DND-41 (cell line): Measurements from ENCODE around the gene PLAC1.

Experiments used
- ATAC-seq: fragments of 200-7000 bp; cut with Tn5 transposase; 3 replicates; pipeline ENCODE4 v1.9.1; 2021; ENCODE audit warnings: low read depth; ENCODE audit not compliant: insufficient read depth
- DNase-seq: peaks from one replicate; pipeline ENCODE4 v3.0.0-alpha.2; 2020
- H2AFZ ChIP-seq: 2 replicates; pipeline ENCODE4 v1.6.0; 2012; ENCODE audit warnings: low read depth, low read length
- H3K27ac ChIP-seq: 2 replicates; pipeline ENCODE4 v1.5.1; 2012; ENCODE audit warnings: low read length, inconsistent platforms
- H3K27me3 ChIP-seq: fragments of 200-600 bp; sonication (generic); 2 replicates; pipeline ENCODE4 v1.6.0; 2012; ENCODE audit warnings: low read length, mild to moderate bottlenecking, inconsistent platforms; ENCODE audit not compliant: insufficient read depth, poor library complexity
- H3K36me3 ChIP-seq: 2 replicates; pipeline ENCODE4 v1.5.1; 2012; ENCODE audit warnings: low read length, inconsistent platforms; ENCODE audit not compliant: insufficient read depth
- H3K4me1 ChIP-seq: 2 replicates; pipeline ENCODE4 v1.5.1; 2012; ENCODE audit warnings: mild to moderate bottlenecking, low read length; ENCODE audit not compliant: insufficient read depth
- H3K4me2 ChIP-seq: 2 replicates; pipeline ENCODE4 v1.6.0; 2012; ENCODE audit warnings: mild to moderate bottlenecking, moderate library complexity, low read length, inconsistent platforms; ENCODE audit not compliant: insufficient read depth
- H3K4me3 ChIP-seq, 2 experiments: fragments of 200-600 bp in 1 of 2; shearing (Covaris generic) in 1 of 2; 2 replicates each; pipeline ENCODE4 v1.5.1; 2012 to 2016; ENCODE audit warnings: inconsistent platforms in 2 of 2, low read length in 2 of 2, mild to moderate bottlenecking in 2 of 2, low read depth in 1 of 2, moderate library complexity in 1 of 2
- H3K79me2 ChIP-seq: 2 replicates; pipeline ENCODE4 v1.6.0; 2012; ENCODE audit warnings: low read length, inconsistent platforms; ENCODE audit not compliant: insufficient read depth
- H3K9ac ChIP-seq: 2 replicates; pipeline ENCODE4 v1.6.0; 2012; ENCODE audit warnings: low read depth, mild to moderate bottlenecking, inconsistent platforms, low read length, moderate library complexity
- H3K9me3 ChIP-seq: 2 replicates; pipeline ENCODE4 v1.5.1; 2012; ENCODE audit warnings: low read length, moderate library complexity, mild to moderate bottlenecking, inconsistent platforms; ENCODE audit not compliant: insufficient read depth, severe bottlenecking
- H4K20me1 ChIP-seq: 2 replicates; pipeline ENCODE4 v1.6.0; 2012; ENCODE audit warnings: low read length; ENCODE audit not compliant: insufficient read depth
- EZH2 ChIP-seq: IDR thresholded peaks from 3 replicates; pipeline ENCODE4 v1.6.1; 2012; ENCODE audit warnings: borderline replicate concordance, low read depth, mild to moderate bottlenecking, moderate library complexity, low read length, inconsistent platforms; ENCODE audit not compliant: severe bottlenecking
- TF ChIP-seq, protein P1 (sequence below): IDR thresholded peaks from 2 replicates; pipeline ENCODE4 v1.5.1; 2012; ENCODE audit warnings: borderline replicate concordance, low read length, moderate library complexity, mild to moderate bottlenecking; ENCODE audit not compliant: poor library complexity, severe bottlenecking; ENCODE audit errors: extremely low read depth

Gene PLAC1

DNA sequence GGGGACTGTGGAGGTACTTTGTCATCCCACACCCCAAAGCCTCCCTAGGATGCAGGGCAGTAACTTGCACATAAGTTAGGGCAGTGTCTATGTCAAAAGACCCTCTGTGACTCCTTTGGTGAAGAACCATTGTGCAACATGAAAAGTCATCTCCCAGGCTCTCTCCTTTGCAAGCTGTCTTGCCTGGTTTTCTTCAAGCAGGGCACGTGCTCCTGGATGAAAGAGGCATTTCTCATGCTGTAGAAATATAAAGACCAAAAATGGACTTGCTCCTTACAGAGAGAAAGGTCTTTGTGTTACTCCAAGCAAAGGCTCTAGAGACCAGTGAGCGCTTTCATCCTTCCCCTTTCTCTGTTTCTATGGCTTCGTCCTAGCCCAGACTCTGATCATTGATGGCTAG, 44.9 kb downstream of the PLAC1 start:
- H3K27me3 ChIP-seq, result no peaks in the 10 kb centered on the region
- DNase-seq, result no peak
- TF ChIP-seq EZH2, result no peak
- TF ChIP-seq, protein P1, sequence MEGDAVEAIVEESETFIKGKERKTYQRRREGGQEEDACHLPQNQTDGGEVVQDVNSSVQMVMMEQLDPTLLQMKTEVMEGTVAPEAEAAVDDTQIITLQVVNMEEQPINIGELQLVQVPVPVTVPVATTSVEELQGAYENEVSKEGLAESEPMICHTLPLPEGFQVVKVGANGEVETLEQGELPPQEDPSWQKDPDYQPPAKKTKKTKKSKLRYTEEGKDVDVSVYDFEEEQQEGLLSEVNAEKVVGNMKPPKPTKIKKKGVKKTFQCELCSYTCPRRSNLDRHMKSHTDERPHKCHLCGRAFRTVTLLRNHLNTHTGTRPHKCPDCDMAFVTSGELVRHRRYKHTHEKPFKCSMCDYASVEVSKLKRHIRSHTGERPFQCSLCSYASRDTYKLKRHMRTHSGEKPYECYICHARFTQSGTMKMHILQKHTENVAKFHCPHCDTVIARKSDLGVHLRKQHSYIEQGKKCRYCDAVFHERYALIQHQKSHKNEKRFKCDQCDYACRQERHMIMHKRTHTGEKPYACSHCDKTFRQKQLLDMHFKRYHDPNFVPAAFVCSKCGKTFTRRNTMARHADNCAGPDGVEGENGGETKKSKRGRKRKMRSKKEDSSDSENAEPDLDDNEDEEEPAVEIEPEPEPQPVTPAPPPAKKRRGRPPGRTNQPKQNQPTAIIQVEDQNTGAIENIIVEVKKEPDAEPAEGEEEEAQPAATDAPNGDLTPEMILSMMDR, result no peak

DNA sequence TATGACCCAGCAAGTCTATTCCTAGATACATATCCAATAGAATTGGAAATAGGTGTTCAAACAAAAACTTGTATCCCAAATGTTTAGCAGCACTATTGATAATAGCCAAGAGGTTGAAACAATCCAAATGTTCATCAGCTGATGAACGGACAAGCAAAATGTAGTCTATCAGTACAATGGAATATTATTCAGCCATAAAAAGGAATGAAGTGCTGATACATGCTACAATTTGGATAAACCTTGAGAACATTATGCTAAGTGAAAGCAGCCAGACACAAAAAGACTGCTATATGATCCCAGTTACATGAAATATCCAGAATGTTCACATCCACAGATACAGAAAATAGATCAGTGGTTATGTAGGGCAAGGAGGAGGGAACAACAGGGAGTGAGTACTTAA, 50.1 kb downstream of the PLAC1 start:
- Histone ChIP-seq H3K27me3 (no peaks in the 10 kb centered on the region), H4K20me1 (no peaks in the 10 kb centered on the region), H3K4me2 (no peak overlapping the region), H2AFZ (no peak overlapping the region), H3K79me2 (no peaks in the 10 kb centered on the region), H3K9me3 (no peaks in the 10 kb centered on the region), H3K4me3 (no peak overlapping the region), H3K36me3 (no peaks in the 10 kb centered on the region), H3K9ac (no peak overlapping the region), H3K4me1 (no peaks in the 10 kb centered on the region), H3K27ac (no peak overlapping the region)
- TF ChIP-seq, protein P1, result no peak
- no peak for TF ChIP-seq EZH2
- DNase-seq, result no peak
- no peak for ATAC-seq

More for the DNA sequence above, 44.9 kb downstream of the PLAC1 start:
- Histone ChIP-seq H3K79me2 (no peaks in the 10 kb centered on the region), H3K36me3 (no peaks in the 10 kb centered on the region), H3K4me1 (no peaks in the 10 kb centered on the region), H3K27ac (no peak overlapping the region), H3K4me2 (no peak overlapping the region), H4K20me1 (no peaks in the 10 kb centered on the region), H3K4me3 (no peak overlapping the region), H2AFZ (no peak overlapping the region), H3K9ac (no peak overlapping the region), H3K9me3 (no peaks in the 10 kb centered on the region)
- no peak for ATAC-seq

DNA sequence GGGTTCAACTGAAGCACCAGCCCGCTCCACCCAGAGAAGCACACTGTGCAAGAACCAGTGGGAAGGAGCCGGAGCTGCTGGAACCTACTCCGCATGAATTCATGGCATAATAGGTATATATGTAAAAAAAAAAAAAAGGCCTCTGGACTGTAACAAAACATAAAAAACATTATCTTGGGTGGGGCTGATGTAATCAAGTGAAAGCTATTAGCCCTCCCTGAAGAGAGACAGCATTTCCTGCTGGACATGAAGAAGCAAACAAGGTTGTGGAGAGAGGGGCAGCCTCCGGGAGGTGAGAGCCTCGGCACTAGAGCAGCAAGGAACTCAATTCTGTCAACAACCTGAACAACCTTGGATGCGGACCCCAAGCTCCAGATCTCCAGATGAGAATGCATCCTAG, 50.7 kb downstream of the PLAC1 start:
- DNase-seq (no peak), ATAC-seq (no peak)
- Histone ChIP-seq H3K9ac (no peak overlapping the region), H4K20me1 (no peaks in the 10 kb centered on the region), H3K4me2 (no peak overlapping the region), H3K4me1 (no peaks in the 10 kb centered on the region), H3K36me3 (no peaks in the 10 kb centered on the region), H3K27ac (no peak overlapping the region), H3K4me3 (no peak overlapping the region), H3K27me3 (no peaks in the 10 kb centered on the region), H2AFZ (no peak overlapping the region), H3K79me2 (no peaks in the 10 kb centered on the region), H3K9me3 (no peaks in the 10 kb centered on the region)
- TF ChIP-seq, protein P1, result no peak
- no peak for TF ChIP-seq EZH2
